NK-92 (cell line): ENCODE measurements around the gene RALGAPA1.

ENCODE experiments used
- DNase-seq: peaks from one replicate; lab custom pipeline; 2025; ENCODE audit not compliant: unreplicated experiment; lab: John Stamatoyannopoulos, UW

RALGAPA1 gene

DNA sequence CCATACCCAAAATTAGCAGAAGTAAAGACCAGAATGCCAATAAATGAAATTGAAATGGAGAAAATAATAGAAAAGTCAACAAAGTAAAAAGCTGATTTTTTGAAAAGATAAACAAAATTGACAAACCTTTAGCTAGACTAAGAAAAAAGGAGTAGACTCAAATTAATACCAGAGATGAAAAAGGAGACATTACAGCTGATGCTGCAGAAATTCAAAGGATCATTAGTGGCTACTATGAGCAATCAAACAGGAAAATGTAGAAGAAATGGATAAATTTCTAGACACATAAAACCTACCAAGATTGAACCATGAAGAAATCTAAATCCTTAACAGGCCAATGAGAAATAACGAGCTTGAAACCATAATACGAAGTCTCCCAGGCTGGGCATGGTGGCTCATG lies 309.9 kb downstream of the RALGAPA1 start:
- no peak for DNase-seq

DNA sequence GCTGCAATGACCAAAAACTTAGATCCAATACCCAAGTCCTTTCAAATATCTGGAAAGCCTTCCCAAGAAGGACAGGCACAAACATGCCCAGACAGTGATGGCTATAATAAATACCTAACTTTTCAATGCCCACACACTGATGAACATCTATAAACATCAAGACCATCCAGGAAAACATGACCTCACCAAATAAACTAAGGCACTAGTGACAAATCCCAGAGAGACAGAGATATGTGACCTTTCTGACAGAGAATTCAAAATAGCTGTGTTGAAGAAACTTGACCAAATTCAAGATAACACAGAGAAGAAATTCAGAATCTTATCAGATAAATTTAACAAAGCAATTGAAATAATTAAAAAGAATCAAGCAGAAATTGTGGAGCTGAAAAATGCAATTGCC lies 313.8 kb downstream of the RALGAPA1 start:
- DNase-seq, result no peak

DNA sequence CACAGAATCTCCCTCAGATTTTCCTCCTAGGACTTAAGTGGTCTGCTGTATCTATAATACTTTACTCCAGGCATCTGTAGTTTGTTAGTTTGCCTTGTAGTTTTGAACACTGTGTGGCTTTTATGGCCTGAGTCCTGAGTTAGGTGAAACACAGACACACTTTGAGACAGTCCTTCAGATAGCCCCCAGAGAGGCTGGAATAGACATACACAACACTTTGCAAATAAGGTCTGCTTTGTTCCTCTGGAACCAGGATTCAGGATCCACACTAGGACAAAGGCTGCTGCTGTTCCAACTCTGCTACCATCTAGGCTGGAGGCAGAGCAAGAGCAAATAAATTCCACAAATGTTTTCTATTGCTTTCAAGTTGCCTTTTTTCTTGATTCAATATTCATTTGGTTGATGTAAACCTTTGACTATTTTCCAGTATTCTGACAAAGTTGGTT lies 316.5 kb downstream of the RALGAPA1 start:
- DNase-seq, result no peak
